ENCODE data around the gene PRCC.

Gene PRCC

GRCh38 chr1:156727492-156727891 is 39.8 kb upstream of the PRCC start:
- Histone ChIP-seq H3K4me3 (ENCODE audit: low read depth, low read length) (peak overlapping the region; percentile 96), H3K27me3 (replicated peaks) (no peaks in the 10 kb centered on the region), H3K36me3 (replicated peaks) (peaks cover 20% of the 10 kb centered on the region), H3K27ac (no peak overlapping the region)
- no peak for DNase-seq
- no peak for TF ChIP-seq CTCF (IDR thresholded peaks at IDR 0.05; ENCODE audit: low read depth, low read length, missing control alignments)
- in situ Hi-C loops (cut with HindIII; ENCODE audit: low pct_ligation_motif_present, low sequenced_read_pairs): no loop called here

GRCh38 chr1:156727926-156728598 is 39.3 kb upstream of the PRCC start, which contains the start of gene METTL25B:
METTL25B (plus strand) TSS chr1:156728469; CDS start chr1:156729105, 636 bp downstream.
- in situ Hi-C loops (cut with HindIII; ENCODE audit: low pct_ligation_motif_present, low sequenced_read_pairs): no loop called here
- Histone ChIP-seq H3K27ac (peak within 1 kb of the TSS; percentile 86), H3K27me3 (replicated peaks) (no peaks in the 10 kb centered on the region), H3K4me3 (ENCODE audit: low read depth, low read length) (peak within 1 kb of the TSS; percentile 96), H3K36me3 (replicated peaks) (peaks cover 14% of the 10 kb centered on the region)
- TF ChIP-seq CTCF (IDR thresholded peaks at IDR 0.05; ENCODE audit: low read depth, low read length, missing control alignments): no peak
- peak; percentile 54 for DNase-seq

DNA sequence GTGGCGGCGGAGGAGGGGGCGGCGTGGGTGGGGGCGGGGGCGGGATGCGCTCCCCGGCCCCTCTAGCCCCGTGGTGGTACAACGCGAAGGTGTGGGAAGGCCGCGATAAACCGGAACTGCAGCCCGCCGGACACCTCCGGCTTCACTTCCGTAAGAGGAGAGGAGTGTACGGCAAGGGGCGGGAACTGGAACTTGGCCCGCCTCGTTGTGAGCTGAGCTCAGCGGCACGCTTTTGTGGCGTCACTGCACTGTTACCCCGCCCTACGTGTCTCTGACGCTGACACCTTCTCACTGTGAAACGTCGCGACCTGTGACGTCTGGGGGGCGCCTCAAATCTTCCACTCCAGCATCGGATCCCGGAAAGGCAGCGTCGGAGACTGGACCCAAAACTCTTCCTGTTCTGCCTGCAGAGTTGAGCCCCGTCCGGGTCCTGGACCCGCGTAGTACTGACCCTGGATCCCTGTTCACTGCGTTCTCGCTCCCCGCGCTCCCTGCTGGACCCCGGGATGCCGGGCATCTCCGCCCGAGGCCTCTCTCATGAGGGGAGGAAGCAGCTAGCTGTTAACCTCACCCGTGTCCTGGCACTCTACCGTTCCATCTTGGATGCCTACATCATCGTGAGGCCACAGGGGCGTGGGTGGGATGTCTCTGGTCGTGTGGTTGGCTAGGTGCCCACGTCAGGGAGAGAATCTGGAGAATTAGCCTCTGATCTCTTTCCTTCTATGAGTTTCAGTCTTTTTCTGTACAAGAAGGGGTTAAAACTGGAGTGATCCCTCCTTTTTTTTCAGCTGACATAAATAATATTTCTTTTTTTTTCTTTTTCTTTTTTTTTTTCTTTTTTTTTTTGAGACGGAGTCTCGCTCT is 38.5 kb upstream of the PRCC start, which contains the start of gene ISG20L2:
ISG20L2 (minus strand) TSS at position 168 of the 864 bp plus-strand sequence. CDS start 1,114 bp downstream, outside the sequence.
- in situ Hi-C loops (cut with HindIII; ENCODE audit: low pct_ligation_motif_present, low sequenced_read_pairs): no loop called here
- peak within 1 kb of the TSS; percentile 86 for H3K27ac ChIP-seq
- H3K27me3 ChIP-seq (replicated peaks): no peaks in the 10 kb centered on the region
- peaks cover 7% of the 10 kb centered on the region for H3K36me3 ChIP-seq (replicated peaks)
- peak within 1 kb of the TSS; percentile 96 for H3K4me3 ChIP-seq (ENCODE audit: low read depth, low read length)
- peak; percentile 98 for DNase-seq
- TF ChIP-seq CTCF (IDR thresholded peaks at IDR 0.05; ENCODE audit: low read depth, low read length, missing control alignments): peak; percentile 3

GRCh38 chr1:156733989-156734584 is 33.2 kb upstream of the PRCC start:
- Histone ChIP-seq H3K4me3 (ENCODE audit: low read depth, low read length) (no peak overlapping the region), H3K27me3 (replicated peaks) (no peaks in the 10 kb centered on the region), H3K36me3 (replicated peaks) (peaks cover 20% of the 10 kb centered on the region), H3K27ac (no peak overlapping the region)
- DNase-seq: no peak
- TF ChIP-seq CTCF (IDR thresholded peaks at IDR 0.05; ENCODE audit: low read depth, low read length, missing control alignments): no peak
- in situ Hi-C loops (cut with HindIII; ENCODE audit: low pct_ligation_motif_present, low sequenced_read_pairs): no loop called here

- Histone ChIP-seq H3K27me3 (replicated peaks) (no peaks in the 10 kb centered on the region), H3K4me3 (ENCODE audit: low read depth, low read length) (no peak overlapping the region), H3K36me3 (replicated peaks) (peaks cover 37% of the 10 kb centered on the region), H3K27ac (no peak overlapping the region)
- in situ Hi-C loops (cut with HindIII; ENCODE audit: low pct_ligation_motif_present, low sequenced_read_pairs): no loop called here
- no peak for TF ChIP-seq CTCF (IDR thresholded peaks at IDR 0.05; ENCODE audit: low read depth, low read length, missing control alignments)
- no peak for DNase-seq
Observed at GRCh38 chr1:156738407-156738806, 28.9 kb upstream of the PRCC start.

Measured in brain microvascular endothelial cell (primary cell).